GM18907 (cell line): ENCODE measurements around the gene CATSPERE.
"Not testable (repeated sequence)": the region's sequence is repeated elsewhere in the genome, so short reads cannot be mapped to it uniquely, and the experiment has no call there.

Experiments
- ATAC-seq: cut with Tn5 transposase; IDR thresholded peaks from one replicate; pipeline ENCODE4 v1.9.1; 2021; ENCODE audit warnings: mild to moderate bottlenecking, moderate library complexity; ENCODE audit not compliant: unreplicated experiment

The CATSPERE gene

GRCh38 chr1:244660595-244660994 is 199.5 kb downstream of the CATSPERE start:
- ATAC-seq = no peak

GRCh38 chr1:244661569-244662312 is 200.7 kb downstream of the CATSPERE start:
- not testable (repeated sequence) for ATAC-seq

GRCh38 chr1:244662599-244662998 is 201.5 kb downstream of the CATSPERE start:
- ATAC-seq = no peak

GRCh38 chr1:244664353-244664752 is 203.3 kb downstream of the CATSPERE start:
- ATAC-seq = no peak

GRCh38 chr1:244665771-244666217 is 204.7 kb downstream of the CATSPERE start:
- ATAC-seq = peak; percentile 94

- ATAC-seq = not testable (repeated sequence)
Observed at GRCh38 chr1:244666672-244667418, 205.8 kb downstream of the CATSPERE start.

GRCh38 chr1:244667797-244668196 is 206.7 kb downstream of the CATSPERE start:
- no peak for ATAC-seq

GRCh38 chr1:244672946-244673682 is 212.0 kb downstream of the CATSPERE start:
- ATAC-seq = no peak

- no peak for ATAC-seq
Observed at GRCh38 chr1:244674446-244674845, 213.4 kb downstream of the CATSPERE start.

- no peak for ATAC-seq
Observed at GRCh38 chr1:244675167-244675566, 214.1 kb downstream of the CATSPERE start.

- no peak for ATAC-seq
Observed at GRCh38 chr1:244678697-244679096, 217.6 kb downstream of the CATSPERE start.

GRCh38 chr1:244680667-244681066 is 219.6 kb downstream of the CATSPERE start:
- ATAC-seq = no peak

- ATAC-seq = not testable (repeated sequence)
Observed at GRCh38 chr1:244682087-244682486, 221.0 kb downstream of the CATSPERE start.
